ENCODE data around the gene UBE2Q2.

- TF ChIP-seq POLR2A (IDR thresholded peaks at IDR 0.05; ENCODE audit: low read depth, low read length), result no peak
- TF ChIP-seq CTCF (conservative IDR thresholded peaks at IDR 0.05; ENCODE audit: low read depth, low read length), result no peak
- no peak for TF ChIP-seq RAD21 (IDR thresholded peaks at IDR 0.05; ENCODE audit: low read length)
- no peak for TF ChIP-seq BHLHE40 (IDR thresholded peaks at IDR 0.05; ENCODE audit: low read depth, low read length)
- no peak for TF ChIP-seq CEBPB (IDR thresholded peaks at IDR 0.05; ENCODE audit: low read depth, low read length)
- TF ChIP-seq USF2 (IDR thresholded peaks at IDR 0.05; ENCODE audit: low read depth, low read length), result no peak
- TF ChIP-seq RFX5 (IDR thresholded peaks at IDR 0.05; ENCODE audit: low read depth, low read length), result no peak
- TF ChIP-seq SMC3 (IDR thresholded peaks at IDR 0.05; ENCODE audit: low read depth, low read length), result no peak
- TF ChIP-seq FOS (IDR thresholded peaks at IDR 0.05; ENCODE audit: low read depth, low read length), result no peak
- TF ChIP-seq CHD1 (IDR thresholded peaks at IDR 0.05; ENCODE audit: low read depth, low read length), result no peak
- no peak for TF ChIP-seq ELK1 (IDR thresholded peaks at IDR 0.05; ENCODE audit: borderline replicate concordance, low read depth, low read length)
- TF ChIP-seq MXI1 (IDR thresholded peaks at IDR 0.05; ENCODE audit: borderline replicate concordance, low read depth, low read length), result no peak
Measured at GRCh38 chr15:75810874-75811498, 32.3 kb upstream of the UBE2Q2 start.
